Keratinocyte (primary cell): ENCODE data around the gene METTL26. TPM values are rescaled to one million over a fixed set of nuclear protein-coding genes. Genes with fewer than 3 reads are reported as not detected.

ENCODE experiments used
- DNase-seq: peaks from one replicate; pipeline ENCODE4 v3.0.0-alpha.2; 2011; ENCODE audit warnings: low read depth, missing footprints, low spot score
- FAIRE-seq: peaks from 2 replicates; lab custom pipeline; 2011; peaks lifted over from hg19 to GRCh38; lab: Jason Lieb, UNC
- H2AFZ ChIP-seq: 2 replicates; pipeline ENCODE4 v1.6.0; 2012; ENCODE audit warnings: low read length, control low read depth, inconsistent platforms; ENCODE audit not compliant: control insufficient read depth
- H3K27ac ChIP-seq: 2 replicates; pipeline ENCODE4 v1.5.1; 2011; ENCODE audit warnings: low read length; ENCODE audit not compliant: control insufficient read depth, insufficient read depth
- H3K27me3 ChIP-seq: 3 replicates; pipeline ENCODE4 v1.6.0; 2011; ENCODE audit warnings: low read length; ENCODE audit not compliant: control insufficient read depth, insufficient read depth; ENCODE audit errors: extremely low read depth
- H3K36me3 ChIP-seq, 2 experiments: 2 replicates in 1 of 2; 3 replicates in 1 of 2; pipeline ENCODE4 v1.5.1; 2011; ENCODE audit warnings: low read length in 2 of 2, mild to moderate bottlenecking in 1 of 2; ENCODE audit not compliant: control insufficient read depth in 2 of 2, insufficient read depth in 2 of 2; ENCODE audit errors: extremely low read depth in 1 of 2
- H3K4me1 ChIP-seq: 3 replicates; pipeline ENCODE4 v1.5.1; 2011; ENCODE audit warnings: low read length; ENCODE audit not compliant: control insufficient read depth, insufficient read depth; ENCODE audit errors: extremely low read depth
- H3K4me2 ChIP-seq: 3 replicates; pipeline ENCODE4 v1.6.0; 2011; ENCODE audit warnings: low read depth, low read length; ENCODE audit not compliant: control insufficient read depth, insufficient read depth; ENCODE audit errors: extremely low read depth
- H3K4me3 ChIP-seq, 3 experiments: fragments of 200-600 bp in 1 of 3; sonication (generic) in 1 of 3; 2 replicates in 2 of 3; 3 replicates in 1 of 3; pipeline ENCODE4 v1.5.1; 2011 to 2016; ENCODE audit warnings: low read length in 3 of 3, mild to moderate bottlenecking in 3 of 3, control low read depth in 2 of 3, inconsistent platforms in 1 of 3, low read depth in 1 of 3, mixed read lengths in 1 of 3, mixed run types in 1 of 3, moderate library complexity in 1 of 3; ENCODE audit not compliant: control insufficient read depth in 2 of 3, insufficient read depth in 2 of 3; ENCODE audit errors: extremely low read depth in 1 of 3
- H3K79me2 ChIP-seq: 2 replicates; pipeline ENCODE4 v1.6.0; 2012; ENCODE audit warnings: low read length; ENCODE audit not compliant: control insufficient read depth, insufficient read depth
- H3K9ac ChIP-seq: 3 replicates; pipeline ENCODE4 v1.6.0; 2011; ENCODE audit warnings: low read length; ENCODE audit not compliant: control insufficient read depth, insufficient read depth; ENCODE audit errors: extremely low read depth
- H3K9me1 ChIP-seq: 3 replicates; pipeline ENCODE4 v1.6.0; 2011; ENCODE audit warnings: low read length; ENCODE audit not compliant: control insufficient read depth, insufficient read depth; ENCODE audit errors: extremely low read depth
- H3K9me3 ChIP-seq: 2 replicates; pipeline ENCODE4 v1.5.1; 2012; ENCODE audit warnings: low read depth, low read length; ENCODE audit not compliant: control insufficient read depth
- H4K20me1 ChIP-seq: 3 replicates; pipeline ENCODE4 v1.6.0; 2011; ENCODE audit warnings: low read length; ENCODE audit not compliant: control insufficient read depth, insufficient read depth; ENCODE audit errors: extremely low read depth
- CTCF ChIP-seq, 3 experiments: IDR thresholded peaks in 1 of 3; conservative IDR thresholded peaks in 1 of 3; optimal IDR thresholded peaks in 1 of 3; 2 replicates in 2 of 3; 3 replicates in 1 of 3; pipeline versions ENCODE3 to v1.5.1; 2011; ENCODE audit warnings: low read length in 3 of 3, mild to moderate bottlenecking in 3 of 3, moderate library complexity in 2 of 3, control low read depth in 1 of 3, inconsistent platforms in 1 of 3; ENCODE audit not compliant: insufficient read depth in 2 of 3; ENCODE audit errors: extremely low read depth in 1 of 3
- EZH2 ChIP-seq: IDR thresholded peaks from one replicate; pipeline ENCODE4 v1.6.1; 2012; ENCODE audit warnings: inconsistent platforms, mild to moderate bottlenecking, low read length, moderate library complexity
- dilution Hi-C: fragments of 300-500 bp; cut with MboI; formaldehyde crosslinking; loops from one replicate; pipeline ENCODE4 v1.7.0; 2020; ENCODE audit warnings: low sequenced_read_pairs; ENCODE audit not compliant: extremely low pct_ligation_motif_present
- polyA plus RNA-seq, 5 experiments: library from polyadenylated mRNA; depleted of rRNA in 3 of 5; stranded (reverse) in 3 of 5; stranded (forward) in 1 of 5; unstranded in 1 of 5; fragments of >200 nt; gene quantifications; 1 replicate in 1 of 5; 2 replicates in 3 of 5; 3 replicates in 1 of 5; pipeline versions ENCODE4 v1.2.1 to v1.2.3, GENCODE V29; 2011 to 2012; ENCODE audit warnings: missing spikeins in 2 of 5, low read depth in 1 of 5, low replicate concordance in 1 of 5

METTL26 gene
- polyA plus RNA-seq, 1 donor (not counting 4 experiments of a cell fraction or from before 2014, with no cell fraction given): 46.9 TPM

GRCh38 chr16:592518-593306, 43.4 kb downstream of the METTL26 start:
- Histone ChIP-seq H3K36me3 (peaks cover 0 to 1% of the 10 kb centered on the region in 2 experiments), H3K9me1 (peaks cover 12% of the 10 kb centered on the region), H3K27ac (peak overlapping the region; percentile 81), H3K9me3 (no peaks in the 10 kb centered on the region), H3K4me3 (peak overlapping the region in 2 of 3 experiments; percentile 9 to 53), H3K27me3 (no peaks in the 10 kb centered on the region), H3K79me2 (peaks cover 45% of the 10 kb centered on the region), H3K9ac (peak overlapping the region; percentile 70), H3K4me1 (peaks cover 51% of the 10 kb centered on the region), H3K4me2 (peak overlapping the region; percentile 67), H4K20me1 (peaks cover 46% of the 10 kb centered on the region), H2AFZ (no peak overlapping the region)
- peak; percentile 81 for FAIRE-seq
- dilution Hi-C loops: no loop called here
- peak; percentile 61 for DNase-seq
- TF ChIP-seq CTCF (optimal IDR thresholded peaks at IDR 0.05 in 1 of 3, IDR thresholded peaks at IDR 0.05 in 1 of 3, conservative IDR thresholded peaks at IDR 0.05 in 1 of 3; ENCODE audit: extremely low read depth in 1 of 3, insufficient read depth in 2 of 3, low read length in 3 of 3) (peak; percentile 84 to 92 (median 89)), EZH2 (no peak)

GRCh38 chr16:591892-592517, 44.1 kb downstream of the METTL26 start:
- FAIRE-seq: no peak
- peaks cover 43% of the 10 kb centered on the region for H3K79me2 ChIP-seq
- dilution Hi-C loops: no loop called here
- H3K27me3 ChIP-seq: no peaks in the 10 kb centered on the region
- H3K36me3 ChIP-seq: peaks cover 0 to 1% of the 10 kb centered on the region in 2 experiments
- H4K20me1 ChIP-seq: peaks cover 46% of the 10 kb centered on the region
- no peak overlapping the region for H3K27ac ChIP-seq
- H3K4me3 ChIP-seq: peak overlapping the region in 1 of 3 experiments; percentile 37
- peaks cover 12% of the 10 kb centered on the region for H3K9me1 ChIP-seq
- no peak overlapping the region for H3K9ac ChIP-seq
- TF ChIP-seq EZH2 (no peak), CTCF (optimal IDR thresholded peaks at IDR 0.05 in 1 of 3, IDR thresholded peaks at IDR 0.05 in 1 of 3, conservative IDR thresholded peaks at IDR 0.05 in 1 of 3; ENCODE audit: extremely low read depth in 1 of 3, insufficient read depth in 2 of 3, low read length in 3 of 3) (no peak)
- H3K9me3 ChIP-seq: no peaks in the 10 kb centered on the region
- H2AFZ ChIP-seq: no peak overlapping the region
- no peak for DNase-seq
- H3K4me1 ChIP-seq: peaks cover 57% of the 10 kb centered on the region
- peak overlapping the region; percentile 50 for H3K4me2 ChIP-seq
